Activated naive CD8-positive, alpha-beta T cell treated with anti-CD3 and anti-CD28 coated beads, Interleukin-2, amount 50 U/mL, for 24 hours (primary cell): ENCODE data around the gene RSBN1L.
"Not testable (repeated sequence)": the region's sequence is repeated elsewhere in the genome, so short reads cannot be mapped to it uniquely, and the experiment has no call there.

ENCODE experiments used
- ATAC-seq: fragments of 150-1000 bp; cut with Tn5 transposase; one replicate; pipeline ENCODE4 v1.10.0; 2021
- DNase-seq: peaks from one replicate; pipeline ENCODE4 v3.0.0; 2021
- H3K27ac Mint-ChIP-seq: one replicate; pipeline ENCODE4 v1.8.0; 2021; ENCODE audit warnings: mild to moderate bottlenecking, mixed read lengths
- H3K27me3 Mint-ChIP-seq: one replicate; pipeline ENCODE4 v1.8.0; 2021; ENCODE audit warnings: mixed read lengths
- H3K36me3 Mint-ChIP-seq: one replicate; pipeline ENCODE4 v1.8.0; 2021; ENCODE audit warnings: low read depth, mixed read lengths
- H3K4me1 Mint-ChIP-seq: one replicate; pipeline ENCODE4 v1.8.0; 2021; ENCODE audit warnings: mixed read lengths
- H3K4me3 Mint-ChIP-seq: one replicate; pipeline ENCODE4 v1.8.0; 2021; ENCODE audit warnings: mild to moderate bottlenecking, moderate library complexity, mixed read lengths
- H3K9me3 Mint-ChIP-seq: one replicate; pipeline ENCODE4 v1.8.0; 2021; ENCODE audit warnings: mixed read lengths

Gene RSBN1L

GRCh38 chr7:77759294-77759889, 63.1 kb downstream of the RSBN1L start:
- H3K4me3 Mint-ChIP-seq = no peak overlapping the region
- no peak overlapping the region for H3K27ac Mint-ChIP-seq
- no peaks in the 10 kb centered on the region for H3K9me3 Mint-ChIP-seq
- ATAC-seq (peak; percentile 62), DNase-seq (peak; percentile 67)
- H3K27me3 Mint-ChIP-seq = no peaks in the 10 kb centered on the region
- H3K4me1 Mint-ChIP-seq = peaks cover 37% of the 10 kb centered on the region
- peaks cover 4% of the 10 kb centered on the region for H3K36me3 Mint-ChIP-seq

- Mint-ChIP-seq H3K4me1 (peaks cover 33% of the 10 kb centered on the region), H3K27ac (no peak overlapping the region), H3K4me3 (no peak overlapping the region), H3K27me3 (no peaks in the 10 kb centered on the region), H3K9me3 (no peaks in the 10 kb centered on the region), H3K36me3 (peaks cover 6% of the 10 kb centered on the region)
- ATAC-seq (no peak), DNase-seq (no peak)
Measured at GRCh38 chr7:77760809-77761453, 64.7 kb downstream of the RSBN1L start.

- H3K36me3 Mint-ChIP-seq = peaks cover 12% of the 10 kb centered on the region
- H3K27me3 Mint-ChIP-seq = no peaks in the 10 kb centered on the region
- no peak for ATAC-seq
- no peak for DNase-seq
- no peak overlapping the region for H3K27ac Mint-ChIP-seq
- peaks cover 22% of the 10 kb centered on the region for H3K4me1 Mint-ChIP-seq
- no peaks in the 10 kb centered on the region for H3K9me3 Mint-ChIP-seq
- no peak overlapping the region for H3K4me3 Mint-ChIP-seq
Measured at GRCh38 chr7:77765481-77765880, 69.2 kb downstream of the RSBN1L start.

- no peak overlapping the region for H3K4me3 Mint-ChIP-seq
- H3K27ac Mint-ChIP-seq = no peak overlapping the region
- no peaks in the 10 kb centered on the region for H3K9me3 Mint-ChIP-seq
- peaks cover 21% of the 10 kb centered on the region for H3K4me1 Mint-ChIP-seq
- ATAC-seq (no peak), DNase-seq (no peak)
- no peaks in the 10 kb centered on the region for H3K27me3 Mint-ChIP-seq
- peaks cover 14% of the 10 kb centered on the region for H3K36me3 Mint-ChIP-seq
Measured at GRCh38 chr7:77765906-77766800, 69.9 kb downstream of the RSBN1L start.

- no peak for DNase-seq
- peaks cover 17% of the 10 kb centered on the region for H3K4me1 Mint-ChIP-seq
- no peak overlapping the region for H3K4me3 Mint-ChIP-seq
- peaks cover 14% of the 10 kb centered on the region for H3K36me3 Mint-ChIP-seq
- no peaks in the 10 kb centered on the region for H3K27me3 Mint-ChIP-seq
- H3K9me3 Mint-ChIP-seq = no peaks in the 10 kb centered on the region
- ATAC-seq = no peak
- H3K27ac Mint-ChIP-seq = no peak overlapping the region
Measured at GRCh38 chr7:77766801-77767605, 70.7 kb downstream of the RSBN1L start.

- no peak for ATAC-seq
- Mint-ChIP-seq H3K4me1 (peaks cover 5% of the 10 kb centered on the region), H3K4me3 (no peak overlapping the region), H3K27me3 (no peaks in the 10 kb centered on the region), H3K36me3 (peaks cover 27% of the 10 kb centered on the region), H3K27ac (no peak overlapping the region), H3K9me3 (no peaks in the 10 kb centered on the region)
- no peak for DNase-seq
Measured at GRCh38 chr7:77770316-77770715, 74.1 kb downstream of the RSBN1L start.

GRCh38 chr7:77771901-77772300, 75.6 kb downstream of the RSBN1L start:
- no peak for ATAC-seq
- Mint-ChIP-seq H3K4me3 (no peak overlapping the region), H3K36me3 (peaks cover 36% of the 10 kb centered on the region), H3K27ac (no peak overlapping the region), H3K27me3 (no peaks in the 10 kb centered on the region), H3K9me3 (no peaks in the 10 kb centered on the region), H3K4me1 (no peaks in the 10 kb centered on the region)
- DNase-seq = no peak

- Mint-ChIP-seq H3K36me3 (peaks cover 53% of the 10 kb centered on the region), H3K9me3 (no peaks in the 10 kb centered on the region), H3K4me1 (no peaks in the 10 kb centered on the region), H3K27me3 (no peaks in the 10 kb centered on the region), H3K27ac (no peak overlapping the region), H3K4me3 (no peak overlapping the region)
- ATAC-seq = no peak
- no peak for DNase-seq
Measured at GRCh38 chr7:77778535-77778934, 82.3 kb downstream of the RSBN1L start.

- Mint-ChIP-seq H3K4me3 (no peak overlapping the region), H3K27ac (no peak overlapping the region), H3K36me3 (peaks cover 48% of the 10 kb centered on the region), H3K27me3 (no peaks in the 10 kb centered on the region), H3K9me3 (peaks cover 8% of the 10 kb centered on the region), H3K4me1 (peaks cover 2% of the 10 kb centered on the region)
- ATAC-seq = no peak
- DNase-seq = no peak
Measured at GRCh38 chr7:77782383-77782782, 86.1 kb downstream of the RSBN1L start.

- no peak for DNase-seq
- peaks cover 2% of the 10 kb centered on the region for H3K4me1 Mint-ChIP-seq
- ATAC-seq = no peak
- H3K27ac Mint-ChIP-seq = no peak overlapping the region
- peaks cover 8% of the 10 kb centered on the region for H3K9me3 Mint-ChIP-seq
- no peaks in the 10 kb centered on the region for H3K27me3 Mint-ChIP-seq
- peaks cover 45% of the 10 kb centered on the region for H3K36me3 Mint-ChIP-seq
- no peak overlapping the region for H3K4me3 Mint-ChIP-seq
Measured at GRCh38 chr7:77783111-77783510, 86.9 kb downstream of the RSBN1L start.

GRCh38 chr7:77783545-77783944, 87.3 kb downstream of the RSBN1L start:
- H3K27ac Mint-ChIP-seq = no peak overlapping the region
- peaks cover 8% of the 10 kb centered on the region for H3K9me3 Mint-ChIP-seq
- H3K27me3 Mint-ChIP-seq = no peaks in the 10 kb centered on the region
- H3K4me1 Mint-ChIP-seq = peaks cover 2% of the 10 kb centered on the region
- DNase-seq = no peak
- H3K4me3 Mint-ChIP-seq = no peak overlapping the region
- no peak for ATAC-seq
- peaks cover 40% of the 10 kb centered on the region for H3K36me3 Mint-ChIP-seq

GRCh38 chr7:77784426-77784825, 88.2 kb downstream of the RSBN1L start:
- H3K27me3 Mint-ChIP-seq, DNase-seq, ATAC-seq, H3K27ac Mint-ChIP-seq, H3K4me3 Mint-ChIP-seq, H3K9me3 Mint-ChIP-seq, H3K4me1 Mint-ChIP-seq: not testable (repeated sequence)
- H3K36me3 Mint-ChIP-seq = peaks cover 37% of the 10 kb centered on the region

- peaks cover 2% of the 10 kb centered on the region for H3K4me1 Mint-ChIP-seq
- no peaks in the 10 kb centered on the region for H3K27me3 Mint-ChIP-seq
- DNase-seq = no peak
- peaks cover 28% of the 10 kb centered on the region for H3K36me3 Mint-ChIP-seq
- no peak for ATAC-seq
- H3K4me3 Mint-ChIP-seq = no peak overlapping the region
- H3K9me3 Mint-ChIP-seq = peaks cover 8% of the 10 kb centered on the region
- no peak overlapping the region for H3K27ac Mint-ChIP-seq
Measured at GRCh38 chr7:77786018-77786417, 89.8 kb downstream of the RSBN1L start.

GRCh38 chr7:77786741-77787140, 90.5 kb downstream of the RSBN1L start:
- no peak overlapping the region for H3K27ac Mint-ChIP-seq

More at GRCh38 chr7:77786741-77787140, 90.5 kb downstream of the RSBN1L start:
- ATAC-seq = no peak
- no peaks in the 10 kb centered on the region for H3K27me3 Mint-ChIP-seq
- peaks cover 27% of the 10 kb centered on the region for H3K36me3 Mint-ChIP-seq
- peaks cover 2% of the 10 kb centered on the region for H3K4me1 Mint-ChIP-seq
- no peak overlapping the region for H3K4me3 Mint-ChIP-seq
- H3K9me3 Mint-ChIP-seq = peaks cover 8% of the 10 kb centered on the region
- no peak for DNase-seq
